ENCODE results near the gene BRI3BP. TPM values are rescaled to one million over a fixed set of nuclear protein-coding genes. Genes with fewer than 3 reads are reported as not detected.
"Not testable (repeated sequence)": the region's sequence is repeated elsewhere in the genome, so short reads cannot be mapped to it uniquely, and the experiment has no call there.

BRI3BP gene
- total RNA-seq, 1 donor = 8.6 TPM

DNA sequence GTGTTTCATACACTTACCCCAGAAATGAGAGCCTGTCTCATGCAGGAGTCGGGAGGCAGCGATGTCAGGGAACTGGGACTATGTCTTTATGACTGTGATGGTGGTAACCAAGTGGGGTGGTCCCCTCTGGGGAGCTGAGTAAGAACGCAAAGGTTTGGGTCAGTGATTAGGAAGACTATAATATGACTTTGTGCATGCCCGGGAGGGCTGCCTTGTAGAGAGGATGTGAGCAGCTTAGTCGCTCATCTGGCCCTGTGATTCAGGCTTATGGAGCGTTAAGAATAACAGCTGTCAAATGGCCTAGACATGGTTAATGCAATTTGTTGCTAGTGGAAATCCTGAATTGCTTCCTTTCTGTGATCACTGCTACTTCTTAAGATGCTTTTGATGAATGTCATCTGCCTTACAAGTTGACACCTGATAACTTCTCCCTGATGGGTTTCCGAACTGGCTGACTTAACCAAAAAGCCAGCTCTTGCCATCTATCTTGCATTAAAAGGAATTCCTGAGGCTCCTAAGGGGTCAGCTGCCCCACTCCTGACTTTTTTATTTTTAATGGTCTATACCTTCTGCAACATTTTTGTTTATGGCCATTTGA, 36.4 kb downstream of the BRI3BP start:
- DNase-seq (ENCODE audit: low read depth) = no peak
- TF ChIP-seq, protein P1, sequence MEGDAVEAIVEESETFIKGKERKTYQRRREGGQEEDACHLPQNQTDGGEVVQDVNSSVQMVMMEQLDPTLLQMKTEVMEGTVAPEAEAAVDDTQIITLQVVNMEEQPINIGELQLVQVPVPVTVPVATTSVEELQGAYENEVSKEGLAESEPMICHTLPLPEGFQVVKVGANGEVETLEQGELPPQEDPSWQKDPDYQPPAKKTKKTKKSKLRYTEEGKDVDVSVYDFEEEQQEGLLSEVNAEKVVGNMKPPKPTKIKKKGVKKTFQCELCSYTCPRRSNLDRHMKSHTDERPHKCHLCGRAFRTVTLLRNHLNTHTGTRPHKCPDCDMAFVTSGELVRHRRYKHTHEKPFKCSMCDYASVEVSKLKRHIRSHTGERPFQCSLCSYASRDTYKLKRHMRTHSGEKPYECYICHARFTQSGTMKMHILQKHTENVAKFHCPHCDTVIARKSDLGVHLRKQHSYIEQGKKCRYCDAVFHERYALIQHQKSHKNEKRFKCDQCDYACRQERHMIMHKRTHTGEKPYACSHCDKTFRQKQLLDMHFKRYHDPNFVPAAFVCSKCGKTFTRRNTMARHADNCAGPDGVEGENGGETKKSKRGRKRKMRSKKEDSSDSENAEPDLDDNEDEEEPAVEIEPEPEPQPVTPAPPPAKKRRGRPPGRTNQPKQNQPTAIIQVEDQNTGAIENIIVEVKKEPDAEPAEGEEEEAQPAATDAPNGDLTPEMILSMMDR (IDR thresholded peaks at IDR 0.05; ENCODE audit: insufficient read depth, low read depth, low read length) = no peak
- no peak overlapping the region for H3K4me3 ChIP-seq (ENCODE audit: low read depth, low read length)

DNA sequence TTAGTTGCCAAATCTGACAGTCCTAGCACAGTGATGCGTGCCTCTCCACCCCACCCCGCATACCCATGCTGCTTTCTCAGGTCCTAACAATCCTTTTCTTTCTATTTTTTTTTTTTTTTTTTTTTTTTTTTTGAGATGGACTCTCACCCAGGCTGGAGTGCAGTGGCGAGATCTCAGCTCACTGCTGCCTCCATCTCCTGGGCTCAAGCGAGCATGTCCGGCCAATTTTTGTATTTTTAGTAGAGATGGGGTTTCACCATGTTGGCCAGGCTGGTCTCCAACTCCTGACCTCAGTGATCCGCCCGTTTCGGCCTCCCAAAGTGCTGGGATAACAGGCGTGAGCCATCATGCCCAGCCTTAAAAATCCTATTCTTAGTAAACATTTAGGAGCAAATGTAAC, 38.0 kb downstream of the BRI3BP start:
- not testable (repeated sequence) for H3K4me3 ChIP-seq (ENCODE audit: low read depth, low read length)

DNA sequence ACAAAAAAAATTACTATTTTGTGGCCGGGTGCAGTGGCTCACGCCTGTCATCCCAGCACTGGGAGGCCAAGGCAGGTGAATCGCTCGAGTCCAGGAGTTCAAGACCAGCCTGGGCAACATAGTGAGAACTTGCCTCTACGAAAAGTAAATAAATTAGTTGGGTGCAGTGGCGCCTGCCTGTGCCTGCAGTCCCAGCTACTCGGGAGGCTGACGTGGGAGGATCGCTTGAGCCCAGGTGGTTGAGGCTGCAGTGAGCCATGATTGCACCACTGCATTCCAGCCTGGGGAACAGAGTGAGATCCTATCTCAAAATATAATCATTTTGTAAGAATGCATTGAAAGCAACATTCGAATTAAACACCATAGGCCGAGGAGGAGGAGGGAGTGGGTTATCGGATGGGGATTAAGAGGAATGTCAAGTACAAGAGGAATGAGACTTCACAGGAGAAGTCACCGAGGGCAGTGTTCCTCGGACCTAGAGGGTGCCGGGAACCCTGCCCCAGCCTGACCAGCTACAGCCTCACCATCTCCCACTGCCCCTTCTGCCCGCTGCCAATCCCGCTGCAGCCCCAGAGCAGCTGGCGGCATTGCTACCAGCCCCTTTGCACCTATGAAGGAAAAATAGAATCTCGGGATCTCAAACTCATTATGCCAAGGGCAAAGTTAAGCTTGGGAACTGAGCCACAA, 39.2 kb downstream of the BRI3BP start:
- DNase-seq (ENCODE audit: low read depth) = no peak
- H3K4me3 ChIP-seq (ENCODE audit: low read depth, low read length) = no peak overlapping the region
- TF ChIP-seq, protein P1 (IDR thresholded peaks at IDR 0.05; ENCODE audit: insufficient read depth, low read depth, low read length) = no peak

More for the DNA sequence above, 38.0 kb downstream of the BRI3BP start:
- not testable (repeated sequence) for DNase-seq (ENCODE audit: low read depth)

- H3K4me3 ChIP-seq (ENCODE audit: low read depth, low read length) = no peak overlapping the region
- no peak for DNase-seq (ENCODE audit: low read depth)
- TF ChIP-seq, protein P1 (IDR thresholded peaks at IDR 0.05; ENCODE audit: insufficient read depth, low read depth, low read length) = no peak
Observed at GRCh38 chr12:125033288-125033687, 39.8 kb downstream of the BRI3BP start.

DNA sequence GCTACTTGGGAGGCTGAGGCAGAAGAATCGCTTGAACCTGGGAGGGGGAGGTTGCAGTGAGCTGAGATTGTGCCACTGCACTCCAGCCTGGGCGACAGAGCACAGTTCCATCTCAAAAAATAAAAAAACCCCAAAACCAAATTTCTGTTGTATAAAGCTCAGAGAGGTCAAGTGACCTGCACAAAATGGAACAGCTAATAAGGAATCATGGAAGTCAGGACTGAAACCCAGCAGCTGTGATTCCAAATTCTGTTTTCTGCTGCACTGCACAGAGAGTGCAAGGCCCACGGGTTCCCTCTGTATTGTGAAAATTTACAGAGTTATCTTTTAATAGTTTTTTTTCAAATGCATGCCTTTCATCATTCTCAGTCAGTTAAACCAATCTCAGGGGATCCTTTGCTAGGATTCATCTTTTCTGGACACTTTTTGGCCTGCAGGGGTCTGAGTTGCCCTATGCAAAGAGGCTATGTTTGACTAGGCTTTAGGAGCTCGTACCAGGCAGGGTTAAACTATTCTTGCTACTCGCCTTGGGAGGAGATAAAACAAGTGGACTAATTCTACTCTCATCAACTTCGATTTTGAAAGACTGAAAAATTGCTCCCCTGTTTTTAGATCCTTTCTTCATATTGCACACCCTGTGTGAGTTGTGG, 45.7 kb downstream of the BRI3BP start:
- H3K4me3 ChIP-seq (ENCODE audit: low read depth, low read length) = no peak overlapping the region
- TF ChIP-seq, protein P1 (IDR thresholded peaks at IDR 0.05; ENCODE audit: insufficient read depth, low read depth, low read length) = peak; percentile 25
- no peak for DNase-seq (ENCODE audit: low read depth)

DNA sequence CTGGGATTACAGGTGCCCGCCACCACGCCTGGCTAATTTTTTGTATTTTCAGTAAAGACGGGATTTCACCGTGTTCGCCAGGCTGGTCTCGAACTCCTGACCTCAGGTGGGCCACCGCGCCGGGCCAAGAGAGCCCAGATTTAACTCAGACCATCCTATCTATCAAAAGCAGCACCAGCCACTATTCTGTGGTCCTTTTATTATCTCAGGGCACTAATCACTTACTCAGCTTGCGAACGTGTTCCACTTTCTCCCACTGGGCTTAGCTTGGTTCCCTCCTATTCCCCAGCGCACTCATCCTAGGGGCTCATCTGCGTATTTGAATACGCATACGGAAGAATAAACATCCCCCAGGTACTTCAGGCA, 55.6 kb downstream of the BRI3BP start:
- H3K4me3 ChIP-seq (ENCODE audit: low read depth, low read length) = peak overlapping the region; percentile 83
- no peak for DNase-seq (ENCODE audit: low read depth)
- TF ChIP-seq, protein P1 (IDR thresholded peaks at IDR 0.05; ENCODE audit: insufficient read depth, low read depth, low read length) = no peak

DNA sequence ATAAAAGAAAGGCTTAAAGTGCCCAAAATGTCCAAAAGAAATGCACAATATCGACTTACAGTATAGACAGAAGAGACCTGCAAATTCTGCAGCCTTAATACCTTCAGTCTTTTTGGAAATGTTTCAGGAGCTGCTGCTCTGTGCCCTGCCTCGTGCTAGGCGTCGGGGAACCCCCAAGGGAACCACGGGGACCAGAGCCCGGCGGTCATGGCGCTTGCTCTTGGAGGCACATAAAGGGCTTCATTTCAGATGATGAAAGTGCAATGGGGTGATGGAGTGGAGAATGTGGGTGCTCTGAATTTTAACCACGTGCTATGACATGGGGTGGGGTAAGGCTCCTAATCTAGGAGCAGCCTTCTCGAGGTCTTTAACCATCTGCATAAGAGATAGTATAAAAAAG, 57.0 kb downstream of the BRI3BP start:
- no peak for DNase-seq (ENCODE audit: low read depth)
- TF ChIP-seq, protein P1 (IDR thresholded peaks at IDR 0.05; ENCODE audit: insufficient read depth, low read depth, low read length) = no peak
- no peak overlapping the region for H3K4me3 ChIP-seq (ENCODE audit: low read depth, low read length)
